AG04449 (cell line): Measurements from ENCODE around the gene MT1E.
"Not testable (repeated sequence)": the region's sequence is repeated elsewhere in the genome, so short reads cannot be mapped to it uniquely, and the experiment has no call there.

ENCODE experiments used
- CTCF ChIA-PET: fragments of 350-600 bp; formaldehyde crosslinking; extraction: SDS; loops from one replicate; lab custom pipeline; 2021; ENCODE audit warnings: antibody characterized with exemption; lab: Yijun Ruan, JAX
- POLR2A ChIA-PET: fragments of 400-600, 350-600 bp; formaldehyde crosslinking; extraction: SDS; loops from one replicate; lab custom pipeline; 2020; ENCODE audit warnings: antibody characterized with exemption, inconsistent platforms; lab: Yijun Ruan, JAX
- DNase-seq: peaks from one replicate; pipeline ENCODE4 v3.0.0-alpha.2; 2010; ENCODE audit warnings: low read depth, low spot score
- H3K4me3 ChIP-seq: 2 replicates; pipeline ENCODE4 v1.5.1; 2011; ENCODE audit warnings: low read depth, mild to moderate bottlenecking, control low read depth, low read length
- CTCF ChIP-seq: IDR thresholded peaks from one replicate; pipeline ENCODE4 v1.5.1; 2011; ENCODE audit warnings: mild to moderate bottlenecking, moderate library complexity, low read length, control low read depth, inconsistent platforms; ENCODE audit not compliant: insufficient read depth; ENCODE audit errors: missing control alignments

Gene MT1E

GRCh38 chr16:56625140-56625942 is at the start of gene MT1E:
TSS of gene MT1E (plus strand) at chr16:56625781. CDS start at chr16:56625852, 71 bp downstream.
- POLR2A ChIA-PET: interaction anchor here (0.6 to 9.0 kb wide), 15 partner anchors 11 to 461 kb away, joined by 3 to 263 read pairs (median 5); partner anchors contain the start of genes BBS2, MT1X and MT2A
- H3K4me3 ChIP-seq: peak within 1 kb of the TSS; percentile 84
- no peak for DNase-seq

DNA sequence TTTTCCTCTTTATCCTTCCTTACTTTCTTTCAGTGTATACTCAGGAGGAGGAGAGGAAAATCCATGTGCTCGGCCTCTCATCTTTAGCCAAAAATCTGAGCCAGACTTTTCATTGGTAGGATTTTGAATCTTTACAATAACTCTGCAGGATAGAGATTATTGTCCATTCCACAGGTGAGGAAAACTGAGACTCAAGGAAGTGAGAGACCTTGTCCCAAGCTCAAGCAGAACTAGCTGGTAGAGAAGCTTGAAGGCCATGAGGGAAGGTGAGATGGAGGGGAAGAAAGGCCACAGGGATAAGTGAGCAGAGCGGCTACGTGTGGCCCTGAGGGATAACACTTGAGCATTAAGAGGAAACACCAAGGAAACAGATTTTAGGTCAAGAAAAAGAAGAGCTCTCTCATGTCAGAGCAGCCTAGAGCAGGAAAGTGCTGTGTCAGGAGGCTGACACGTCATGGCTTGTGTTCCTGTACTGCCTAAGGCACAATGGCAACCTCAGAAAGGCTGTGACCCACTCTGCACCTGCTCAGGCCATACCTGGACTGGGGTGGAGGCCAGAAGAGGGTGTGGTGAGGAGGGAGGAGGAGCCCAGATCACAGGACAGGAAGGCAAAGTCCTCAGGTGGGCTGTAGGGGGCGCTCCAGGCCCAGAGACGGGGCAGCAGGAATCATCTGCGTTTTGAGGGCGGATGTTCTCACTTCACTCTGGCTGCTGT is 48.8 kb upstream of the MT1E start:
- CTCF ChIA-PET: interaction anchor here (0.6 to 3.6 kb wide), 23 partner anchors 10 to 216 kb away, joined by 3 to 60 read pairs (median 4); partner anchors contain the start of genes MT3 and MT4
- H3K4me3 ChIP-seq: no peak overlapping the region
- peak; percentile 76 for TF ChIP-seq CTCF
- POLR2A ChIA-PET: no interaction called here
- DNase-seq: no peak

More at GRCh38 chr16:56625140-56625942, at the start of gene MT1E:
- CTCF ChIA-PET: interaction anchor here (1.0 to 2.1 kb wide), 5 partner anchors 9 to 111 kb away, joined by 3 to 8 read pairs (median 3); no protein-coding TSS in a partner anchor
- no peak for TF ChIP-seq CTCF

- TF ChIP-seq CTCF: no peak
- DNase-seq: no peak
- no peak overlapping the region for H3K4me3 ChIP-seq
- POLR2A ChIA-PET: no interaction called here
- CTCF ChIA-PET: interaction anchor here (0.6 to 3.6 kb wide), 22 partner anchors 9 to 216 kb away, joined by 3 to 60 read pairs (median 4); partner anchors contain the start of genes MT3 and MT4
Measured at GRCh38 chr16:56577300-56577625, 48.3 kb upstream of the MT1E start.

DNA sequence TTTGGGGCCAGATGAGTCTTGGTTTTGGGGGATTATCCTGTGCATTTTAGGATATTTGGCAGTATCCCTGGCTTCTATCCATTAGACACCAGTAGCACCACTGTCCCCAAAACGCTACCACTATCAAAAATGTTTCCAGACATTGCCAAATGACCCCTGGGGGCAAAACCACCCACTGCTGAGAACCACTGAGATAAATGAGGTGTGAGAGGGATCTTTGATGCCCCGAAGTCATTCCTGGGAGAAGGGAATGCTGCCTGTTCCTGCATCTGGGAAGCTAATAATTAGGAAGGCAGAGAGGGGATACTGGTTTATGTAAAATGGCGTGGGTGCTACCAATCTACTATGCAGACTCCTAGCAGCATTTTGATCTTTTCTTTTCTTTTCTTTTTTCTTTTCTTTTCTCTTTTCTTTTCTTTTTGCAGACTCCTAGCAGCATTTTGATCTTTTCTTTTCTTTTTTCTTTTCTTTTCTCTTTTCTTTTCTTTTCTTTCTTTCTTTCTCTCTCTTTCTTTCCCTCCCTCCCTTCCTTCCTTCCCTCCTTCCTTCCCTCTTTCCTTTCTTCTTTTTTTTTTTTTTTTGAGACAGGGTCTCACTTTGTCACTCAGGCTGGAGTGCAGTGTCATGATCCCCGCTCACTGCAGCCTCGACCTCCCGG is 45.1 kb upstream of the MT1E start:
- H3K4me3 ChIP-seq: no peak overlapping the region
- POLR2A ChIA-PET: no interaction called here
- TF ChIP-seq CTCF: no peak
- DNase-seq: no peak
- CTCF ChIA-PET: interaction anchor here (4.8 to 5.1 kb wide), 2 partner anchors 21 to 121 kb away, joined by 22 to 27 read pairs; no protein-coding TSS in a partner anchor

DNA sequence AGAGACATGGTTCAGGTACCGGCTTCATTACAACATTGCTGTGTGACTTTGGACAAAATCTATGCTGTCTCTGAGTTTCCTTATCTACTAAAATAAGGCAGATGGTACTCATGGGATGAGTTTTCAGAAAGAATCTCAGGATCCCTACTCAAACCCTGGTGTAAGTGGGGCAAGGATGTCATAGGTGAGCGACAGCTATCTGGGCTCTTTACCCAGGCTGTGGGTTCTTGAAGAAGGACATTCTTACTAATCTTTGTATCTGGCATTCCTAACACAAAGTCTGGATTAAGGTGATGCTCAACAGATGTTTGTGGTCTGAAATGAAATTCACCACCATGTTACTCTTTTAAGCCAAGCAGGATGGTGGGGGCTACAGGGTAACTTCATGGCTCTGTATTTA is 42.7 kb upstream of the MT1E start:
- H3K4me3 ChIP-seq, DNase-seq: not testable (repeated sequence)
- ChIA-PET CTCF (interaction anchor here (1.0 to 5.1 kb wide), 5 partner anchors 9 to 119 kb away, joined by 3 to 27 read pairs (median 3); no protein-coding TSS in a partner anchor), POLR2A (interaction anchor here (1.2 kb wide), 1 partner anchor 43 kb away, joined by 5 read pairs; the partner anchor contains the start of gene MT1E)

GRCh38 chr16:56583351-56584168 is 42.0 kb upstream of the MT1E start:
- ChIA-PET CTCF (interaction anchor here (1.1 to 5.1 kb wide), 4 partner anchors 8 to 118 kb away, joined by 3 to 27 read pairs (median 12); no protein-coding TSS in a partner anchor), POLR2A (no interaction called here)
- no peak for TF ChIP-seq CTCF
- DNase-seq: no peak
- no peak overlapping the region for H3K4me3 ChIP-seq
